OCI-LY1 (cell line): Measurements from ENCODE around the gene HERC5.

ENCODE experiments used
- H2AFZ ChIP-seq: fragments of 200-600 bp; sonication (generic), shearing (Covaris generic); 2 replicates; pipeline ENCODE4 v1.6.0; 2014; ENCODE audit warnings: antibody characterized with exemption, mild to moderate bottlenecking, low read length
- H3F3A ChIP-seq: fragments of 200-600 bp; sonication (generic), shearing (Covaris generic); 2 replicates; pipeline ENCODE4 v1.6.0; 2014; ENCODE audit warnings: mild to moderate bottlenecking, antibody characterized with exemption, low read length, moderate library complexity; ENCODE audit not compliant: insufficient read depth
- H3K27ac ChIP-seq: fragments of 200-600 bp; sonication (generic); 2 replicates; pipeline ENCODE4 v1.5.1; 2014; ENCODE audit warnings: low read length, mixed run types, mild to moderate bottlenecking, low read depth; ENCODE audit not compliant: poor library complexity, severe bottlenecking
- H3K27me3 ChIP-seq: fragments of 200-600 bp; sonication (generic); 2 replicates; pipeline ENCODE4 v1.6.0; 2014; ENCODE audit warnings: antibody characterized with exemption, mild to moderate bottlenecking, low read length, moderate library complexity; ENCODE audit not compliant: insufficient read depth
- H3K36me3 ChIP-seq: fragments of 200-600 bp; sonication (generic); 2 replicates; pipeline ENCODE4 v1.6.1; 2014; ENCODE audit warnings: mild to moderate bottlenecking, antibody characterized with exemption, low read length, moderate library complexity, mixed read lengths; ENCODE audit not compliant: insufficient read depth
- H3K4me1 ChIP-seq: fragments of 200-600 bp; sonication (generic); 2 replicates; pipeline ENCODE4 v1.5.1; 2014; ENCODE audit warnings: mild to moderate bottlenecking, low read length, moderate library complexity; ENCODE audit not compliant: insufficient read depth, severe bottlenecking
- H3K4me2 ChIP-seq: fragments of 200-600 bp; sonication (generic), shearing (Covaris generic); 2 replicates; pipeline ENCODE4 v1.6.1; 2014; ENCODE audit warnings: low read length
- H3K4me3 ChIP-seq: fragments of 200-600 bp; sonication (generic); 2 replicates; pipeline ENCODE4 v1.5.1; 2014; ENCODE audit warnings: low read length, low read depth, mild to moderate bottlenecking, mixed read lengths; ENCODE audit not compliant: poor library complexity, severe bottlenecking
- H3K79me2 ChIP-seq: fragments of 200-600 bp; shearing (Covaris generic); 2 replicates; pipeline ENCODE4 v1.6.1; 2016; ENCODE audit warnings: mixed run types, low read length, mixed read lengths; ENCODE audit not compliant: insufficient read depth
- H3K9ac ChIP-seq: fragments of 200-600 bp; sonication (generic), shearing (Covaris generic); 2 replicates; pipeline ENCODE4 v1.6.1; 2014; ENCODE audit warnings: mild to moderate bottlenecking, low read length, mixed read lengths
- H3K9me2 ChIP-seq: fragments of 200-600 bp; sonication (generic), shearing (Covaris generic); 2 replicates; pipeline ENCODE4 v1.6.1; 2014; ENCODE audit warnings: low read depth, mild to moderate bottlenecking, low read length, mixed read lengths
- H3K9me3 ChIP-seq: fragments of 200-600 bp; shearing (Covaris generic); 2 replicates; pipeline ENCODE4 v1.6.1; 2014; ENCODE audit warnings: low read length, mixed read lengths
- H4K20me1 ChIP-seq: fragments of 200-600 bp; sonication (generic), shearing (Covaris generic); 2 replicates; pipeline ENCODE4 v1.6.0; 2016; ENCODE audit warnings: mild to moderate bottlenecking, low read length; ENCODE audit not compliant: insufficient read depth
- EZH2 ChIP-seq: fragments of 200-600 bp; sonication (generic), shearing (Covaris generic); IDR thresholded peaks from 2 replicates; pipeline ENCODE4 v1.8.0; 2017; ENCODE audit warnings: borderline replicate concordance, mixed run types, mild to moderate bottlenecking, antibody characterized with exemption, low read length, moderate library complexity, mixed read lengths
- TF ChIP-seq, protein P1 (sequence below): fragments of 200-600 bp; sonication (generic), shearing (Covaris generic); IDR thresholded peaks from 2 replicates; pipeline ENCODE4 v1.5.1; 2017; ENCODE audit warnings: mild to moderate bottlenecking, antibody characterized with exemption, low read length, moderate library complexity, mixed read lengths

Gene HERC5

DNA sequence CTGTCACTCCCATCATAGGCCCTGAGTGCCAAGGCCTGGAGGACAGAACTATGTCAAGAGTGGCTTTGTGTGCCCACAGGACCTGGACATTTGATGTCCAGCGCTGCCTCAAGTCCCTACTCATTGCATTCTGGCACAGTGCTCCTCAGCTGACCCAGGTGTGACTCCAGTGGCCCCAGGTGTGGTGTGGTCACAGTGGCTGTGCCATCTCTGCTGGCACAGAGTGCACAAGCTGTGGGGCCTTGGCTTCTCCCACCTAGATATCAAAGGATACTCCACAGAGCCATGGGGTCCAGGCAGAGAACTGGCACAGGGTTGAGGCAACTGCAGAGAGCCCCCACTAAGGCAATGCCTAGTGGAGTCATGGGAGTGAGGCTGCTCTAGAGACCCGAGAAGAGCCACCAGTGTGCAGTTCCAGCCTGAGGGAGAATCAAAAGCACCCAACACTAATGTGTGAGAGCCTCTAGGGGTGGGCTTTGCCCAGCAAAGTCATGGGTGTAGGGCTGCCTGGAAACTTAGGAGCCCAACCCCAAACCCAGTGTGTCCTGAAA is 41.0 kb downstream of the HERC5 start:
- Histone ChIP-seq H3K4me2 (no peak overlapping the region), H3K9me2 (no peaks in the 10 kb centered on the region), H3K9me3 (no peaks in the 10 kb centered on the region), H3K27me3 (no peaks in the 10 kb centered on the region), H3F3A (no peaks in the 10 kb centered on the region), H3K36me3 (no peaks in the 10 kb centered on the region), H3K4me1 (no peaks in the 10 kb centered on the region), H3K27ac (no peak overlapping the region), H3K4me3 (no peak overlapping the region), H3K9ac (no peak overlapping the region), H2AFZ (no peak overlapping the region), H3K79me2 (no peaks in the 10 kb centered on the region), H4K20me1 (no peaks in the 10 kb centered on the region)
- no peak for TF ChIP-seq EZH2
- TF ChIP-seq, protein P1, sequence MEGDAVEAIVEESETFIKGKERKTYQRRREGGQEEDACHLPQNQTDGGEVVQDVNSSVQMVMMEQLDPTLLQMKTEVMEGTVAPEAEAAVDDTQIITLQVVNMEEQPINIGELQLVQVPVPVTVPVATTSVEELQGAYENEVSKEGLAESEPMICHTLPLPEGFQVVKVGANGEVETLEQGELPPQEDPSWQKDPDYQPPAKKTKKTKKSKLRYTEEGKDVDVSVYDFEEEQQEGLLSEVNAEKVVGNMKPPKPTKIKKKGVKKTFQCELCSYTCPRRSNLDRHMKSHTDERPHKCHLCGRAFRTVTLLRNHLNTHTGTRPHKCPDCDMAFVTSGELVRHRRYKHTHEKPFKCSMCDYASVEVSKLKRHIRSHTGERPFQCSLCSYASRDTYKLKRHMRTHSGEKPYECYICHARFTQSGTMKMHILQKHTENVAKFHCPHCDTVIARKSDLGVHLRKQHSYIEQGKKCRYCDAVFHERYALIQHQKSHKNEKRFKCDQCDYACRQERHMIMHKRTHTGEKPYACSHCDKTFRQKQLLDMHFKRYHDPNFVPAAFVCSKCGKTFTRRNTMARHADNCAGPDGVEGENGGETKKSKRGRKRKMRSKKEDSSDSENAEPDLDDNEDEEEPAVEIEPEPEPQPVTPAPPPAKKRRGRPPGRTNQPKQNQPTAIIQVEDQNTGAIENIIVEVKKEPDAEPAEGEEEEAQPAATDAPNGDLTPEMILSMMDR: no peak

DNA sequence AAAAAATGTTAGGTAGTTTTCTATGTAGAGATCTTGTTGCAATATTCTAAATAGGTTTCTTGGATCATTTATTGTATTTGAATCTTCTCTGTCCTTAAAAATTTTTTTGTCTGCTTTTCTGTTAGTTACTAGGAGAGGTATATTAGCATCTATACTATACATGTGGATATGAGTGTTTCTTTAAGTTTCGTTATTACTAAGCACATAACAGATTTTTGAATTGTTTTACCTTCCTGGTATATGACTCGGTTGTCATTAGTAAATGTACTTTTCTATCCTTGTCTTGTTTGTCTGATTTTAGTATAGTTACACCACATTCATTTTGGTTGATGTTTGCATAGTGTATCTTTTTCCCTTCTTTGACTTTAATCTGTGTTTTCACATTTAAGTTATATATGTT is 46.4 kb downstream of the HERC5 start:
- Histone ChIP-seq H3K36me3 (no peaks in the 10 kb centered on the region), H3K9ac (no peak overlapping the region), H3K27me3 (no peaks in the 10 kb centered on the region), H3K4me2 (no peak overlapping the region), H3K4me1 (no peaks in the 10 kb centered on the region), H3K9me3 (no peaks in the 10 kb centered on the region), H3K9me2 (no peaks in the 10 kb centered on the region), H3F3A (no peaks in the 10 kb centered on the region), H3K27ac (no peak overlapping the region), H2AFZ (no peak overlapping the region), H3K4me3 (no peak overlapping the region), H4K20me1 (no peaks in the 10 kb centered on the region), H3K79me2 (no peaks in the 10 kb centered on the region)
- no peak for TF ChIP-seq EZH2
- TF ChIP-seq, protein P1: no peak

DNA sequence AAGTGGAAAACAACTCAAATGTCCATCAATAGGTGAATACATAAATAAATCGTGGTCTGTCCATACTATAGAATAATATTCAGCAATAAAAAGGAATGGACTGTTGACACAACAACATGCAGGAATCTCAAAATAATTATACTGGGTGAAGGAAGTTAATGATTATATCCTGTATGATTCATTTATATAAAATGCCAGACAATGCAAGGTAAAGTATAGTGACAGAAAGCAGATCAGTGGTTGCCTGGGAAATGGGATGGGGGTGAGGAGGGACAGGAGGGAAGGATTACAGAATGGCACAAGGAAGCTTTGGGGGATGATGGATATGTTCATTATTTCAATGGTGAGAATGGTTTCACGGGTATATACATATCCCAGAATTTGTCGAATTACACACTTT is 54.3 kb downstream of the HERC5 start:
- Histone ChIP-seq H3K27me3 (no peaks in the 10 kb centered on the region), H3K36me3 (no peaks in the 10 kb centered on the region), H3K4me2 (no peak overlapping the region), H3K9me3 (no peaks in the 10 kb centered on the region), H3K9me2 (no peaks in the 10 kb centered on the region), H2AFZ (no peak overlapping the region), H3K79me2 (no peaks in the 10 kb centered on the region), H3K27ac (no peak overlapping the region), H3F3A (no peaks in the 10 kb centered on the region), H3K4me1 (no peaks in the 10 kb centered on the region), H3K9ac (no peak overlapping the region), H3K4me3 (no peak overlapping the region), H4K20me1 (no peaks in the 10 kb centered on the region)
- TF ChIP-seq, protein P1: no peak
- no peak for TF ChIP-seq EZH2
